Activated naive CD4-positive, alpha-beta T cell treated with anti-CD3 and anti-CD28 coated beads, Interleukin-2, amount 50 U/mL, for 72 hours (primary cell): ENCODE results near the gene ARHGAP40. TPM values are rescaled to one million over a fixed set of nuclear protein-coding genes. Genes with fewer than 3 reads are reported as not detected.
"Not testable (repeated sequence)": the region's sequence is repeated elsewhere in the genome, so short reads cannot be mapped to it uniquely, and the experiment has no call there.

ENCODE experiments used
- ATAC-seq, 2 donors: fragments of 150-1000 bp; cut with Tn5 transposase; 2 replicates each; pipeline ENCODE4 v1.10.0; 2021; ENCODE audit warnings: mild to moderate bottlenecking in 2 of 2, moderate library complexity in 2 of 2
- DNase-seq, 2 donors: peaks; one replicate each; pipeline ENCODE4 v3.0.0; 2021 to 2022; ENCODE audit warnings: low spot score in 2 of 2
- H3K27ac Mint-ChIP-seq, 2 donors: one replicate each; pipeline ENCODE4 v1.8.0; 2022; ENCODE audit warnings: mild to moderate bottlenecking in 2 of 2, mixed read lengths in 2 of 2
- H3K36me3 Mint-ChIP-seq, 2 donors: one replicate each; pipeline ENCODE4 v1.8.0; 2022; ENCODE audit warnings: mixed read lengths in 2 of 2
- H3K9me3 Mint-ChIP-seq, 2 donors: one replicate each; pipeline ENCODE4 v1.8.0; 2022; ENCODE audit warnings: mixed read lengths in 2 of 2
- total RNA-seq, 2 donors: library from RNA; stranded (reverse); gene quantifications; one replicate each; pipeline ENCODE4 v1.2.3, GENCODE V29; 2022

The ARHGAP40 gene
- total RNA-seq, 2 donors from 2014 or later: not detected

- Mint-ChIP-seq H3K27ac (no peak overlapping the region), H3K9me3 (no peaks in the 10 kb centered on the region), H3K36me3 (no peaks in the 10 kb centered on the region)
- DNase-seq (no peak), ATAC-seq (no peak)
These were observed 18.3 kb upstream of the ARHGAP40 start for GRCh38 chr20:38583306-38583705.

DNA sequence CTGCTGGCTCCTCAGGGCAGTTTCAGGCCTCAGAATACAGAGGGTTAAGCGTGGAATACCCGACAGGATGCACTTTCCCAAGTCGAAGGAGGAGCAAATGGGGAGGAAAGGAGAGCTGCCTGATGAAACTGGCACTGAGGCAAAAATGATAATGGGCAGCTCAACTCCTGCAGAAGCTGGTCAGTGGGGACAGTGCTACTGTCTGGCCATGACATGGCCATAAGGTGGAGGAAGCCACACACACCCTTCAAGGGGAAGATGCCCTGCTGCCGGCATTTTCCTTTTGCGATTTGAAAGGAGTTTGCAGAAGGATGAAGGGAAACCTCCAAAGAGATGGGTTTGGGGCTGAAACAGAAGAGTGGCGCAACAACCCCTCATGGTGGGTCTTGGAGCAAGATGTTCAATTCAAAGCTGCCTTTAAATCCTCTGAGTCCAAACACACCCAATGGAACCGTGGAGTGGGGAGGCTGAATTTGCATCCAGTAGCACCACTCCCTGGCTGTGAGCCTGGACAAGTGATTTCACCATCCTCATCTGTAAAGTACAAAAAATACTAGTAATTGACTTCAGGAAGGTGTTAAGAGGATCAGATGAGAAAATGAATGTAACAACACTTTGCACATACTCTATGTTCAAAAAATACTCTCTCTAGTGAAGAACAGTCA is 17.4 kb upstream of the ARHGAP40 start:
- DNase-seq (no peak), ATAC-seq (no peak)
- Mint-ChIP-seq H3K9me3 (no peaks in the 10 kb centered on the region), H3K36me3 (no peaks in the 10 kb centered on the region), H3K27ac (no peak overlapping the region)

DNA sequence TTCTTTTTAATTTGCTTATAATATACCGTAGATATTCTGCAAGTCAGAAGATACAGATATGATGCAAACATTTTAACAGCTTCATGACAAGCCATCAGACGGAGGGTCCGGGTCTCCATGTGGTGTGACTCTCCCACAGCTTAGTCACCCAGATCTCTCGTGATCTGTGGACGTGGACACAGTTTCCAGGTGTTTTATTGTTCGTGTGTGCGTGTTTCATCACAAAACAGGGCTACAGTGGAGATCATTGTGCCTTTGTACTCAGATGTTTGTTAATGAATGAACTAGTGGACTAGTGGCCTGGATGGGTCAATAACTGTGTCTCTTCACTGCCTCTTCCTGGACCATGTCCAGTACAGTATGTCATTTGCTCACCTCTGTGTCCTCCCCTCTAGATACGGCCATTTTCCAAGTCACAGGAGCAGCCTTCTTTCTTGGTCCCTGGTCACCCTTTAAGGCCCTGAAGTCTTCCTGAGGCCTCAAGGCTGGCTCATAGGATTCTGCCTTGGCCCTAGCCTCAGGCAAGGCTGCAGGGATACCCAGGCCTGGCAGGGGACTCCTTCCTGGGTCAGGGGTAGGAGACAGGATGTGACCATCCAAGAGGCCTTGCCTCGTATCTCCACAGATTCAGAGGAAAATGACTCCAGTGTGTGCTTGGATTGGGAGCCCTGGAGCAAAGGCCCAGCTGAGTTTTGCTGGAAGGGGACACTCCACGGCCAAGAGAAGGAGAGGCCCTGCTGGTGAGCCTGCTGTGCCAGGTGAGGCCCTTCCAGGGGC is 16.0 kb upstream of the ARHGAP40 start:
- no peaks in the 10 kb centered on the region for H3K9me3 Mint-ChIP-seq
- DNase-seq: no peak
- no peaks in the 10 kb centered on the region for H3K36me3 Mint-ChIP-seq
- H3K27ac Mint-ChIP-seq: no peak overlapping the region
- ATAC-seq: no peak

DNA sequence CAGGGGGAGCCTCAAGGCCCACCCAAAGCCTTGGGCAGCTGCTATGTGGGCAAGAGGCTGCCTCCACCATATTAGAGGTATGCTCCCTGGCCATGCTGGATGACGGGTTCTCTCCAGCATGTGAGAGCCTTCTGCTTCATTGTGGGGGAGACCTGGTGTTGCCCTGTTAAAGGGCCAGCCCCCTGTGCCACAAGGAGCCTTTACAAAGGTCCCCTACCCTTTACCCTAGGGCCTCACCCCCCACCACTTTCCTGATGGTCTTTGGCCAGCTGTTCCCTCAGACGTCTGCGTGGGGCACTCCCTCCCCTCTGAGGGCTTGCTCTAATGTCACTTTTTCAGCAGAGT is 15.5 kb upstream of the ARHGAP40 start:
- ATAC-seq (no peak), DNase-seq (no peak)
- Mint-ChIP-seq H3K36me3 (no peaks in the 10 kb centered on the region), H3K9me3 (no peaks in the 10 kb centered on the region), H3K27ac (no peak overlapping the region)

DNA sequence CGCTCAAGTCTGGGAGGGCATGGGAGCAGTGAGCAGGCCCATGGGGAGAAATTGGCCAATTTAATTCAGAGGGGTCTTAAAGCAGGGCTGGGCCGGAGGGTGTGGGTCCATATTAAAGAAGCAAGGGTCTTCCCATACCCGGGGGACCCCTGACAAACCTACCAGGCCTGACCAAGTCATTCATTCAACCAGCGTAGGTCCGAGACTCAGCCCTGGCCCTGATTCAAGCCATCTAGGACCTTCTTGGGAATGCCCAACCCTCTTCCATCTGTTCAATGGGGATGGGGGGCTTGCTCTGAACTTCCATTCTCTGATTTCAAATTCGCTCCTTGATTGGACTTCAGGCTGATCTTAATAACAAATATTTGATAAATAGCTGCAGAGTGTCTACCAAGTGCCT is 13.3 kb upstream of the ARHGAP40 start:
- H3K27ac Mint-ChIP-seq: no peak overlapping the region
- ATAC-seq (no peak), DNase-seq (no peak)
- H3K9me3 Mint-ChIP-seq: no peaks in the 10 kb centered on the region
- H3K36me3 Mint-ChIP-seq: no peaks in the 10 kb centered on the region

- H3K9me3 Mint-ChIP-seq: no peaks in the 10 kb centered on the region
- no peak for ATAC-seq
- no peaks in the 10 kb centered on the region for H3K36me3 Mint-ChIP-seq
- no peak for DNase-seq
- no peak overlapping the region for H3K27ac Mint-ChIP-seq
These were observed 12.3 kb upstream of the ARHGAP40 start for GRCh38 chr20:38589351-38589750.

DNA sequence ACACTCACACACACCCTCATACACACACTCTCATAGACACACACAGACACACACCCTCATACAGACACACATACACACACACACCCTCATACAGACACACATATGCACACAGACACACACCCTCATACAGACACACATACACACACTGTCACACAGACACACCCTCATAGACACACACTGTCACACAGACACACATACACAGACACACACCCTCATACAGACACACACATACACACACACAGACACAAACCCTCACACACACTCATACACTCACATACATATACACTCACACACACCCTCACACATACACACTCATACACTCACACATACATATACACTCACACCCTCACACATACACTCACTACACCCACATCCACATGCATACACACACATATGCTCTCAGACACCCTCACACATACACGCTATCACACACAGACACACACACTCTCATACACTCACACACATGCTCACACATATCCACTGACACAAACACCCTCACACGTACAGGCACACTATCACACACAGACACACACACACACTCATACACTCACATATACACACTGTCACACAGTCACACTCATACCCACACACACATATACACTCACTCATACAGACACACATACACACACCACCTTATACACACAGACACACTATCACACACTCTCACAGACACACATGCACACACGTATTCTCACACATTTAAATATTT is 11.5 kb upstream of the ARHGAP40 start:
- no peak for DNase-seq

GRCh38 chr20:38590676-38591473 is 10.7 kb upstream of the ARHGAP40 start:
- DNase-seq: no peak
- H3K27ac Mint-ChIP-seq: no peak overlapping the region
- no peak for ATAC-seq
- no peaks in the 10 kb centered on the region for H3K36me3 Mint-ChIP-seq
- H3K9me3 Mint-ChIP-seq: no peaks in the 10 kb centered on the region

More for the DNA sequence above, 11.5 kb upstream of the ARHGAP40 start:
- ATAC-seq: no peak
- Mint-ChIP-seq H3K27ac (no peak overlapping the region), H3K36me3 (no peaks in the 10 kb centered on the region), H3K9me3 (no peaks in the 10 kb centered on the region)

- H3K9me3 Mint-ChIP-seq: no peaks in the 10 kb centered on the region
- no peak for DNase-seq
- no peak for ATAC-seq
- no peaks in the 10 kb centered on the region for H3K36me3 Mint-ChIP-seq
- H3K27ac Mint-ChIP-seq: no peak overlapping the region
These were observed 9.9 kb upstream of the ARHGAP40 start for GRCh38 chr20:38591474-38592410.

DNA sequence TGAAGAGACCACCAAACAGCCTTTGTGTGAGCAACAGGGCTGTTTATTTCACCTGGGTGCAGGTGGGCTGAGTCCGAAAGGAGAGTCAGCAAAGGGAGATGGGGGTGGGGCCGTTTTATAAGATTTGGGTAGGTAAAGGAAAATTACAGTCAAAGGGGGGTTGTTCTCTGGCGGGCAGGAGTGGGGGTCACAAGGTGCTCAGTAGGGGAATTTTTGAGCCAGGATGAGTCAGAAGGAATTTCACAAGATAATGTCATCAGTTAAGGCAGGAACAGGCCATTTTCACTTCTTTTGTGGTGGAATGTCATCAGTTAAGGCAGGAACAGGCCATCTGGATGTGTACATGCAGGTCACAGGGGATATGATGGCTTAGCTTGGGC is 9.2 kb upstream of the ARHGAP40 start:
- not testable (repeated sequence) for H3K9me3 Mint-ChIP-seq, ATAC-seq, H3K27ac Mint-ChIP-seq, DNase-seq, H3K36me3 Mint-ChIP-seq

GRCh38 chr20:38594281-38594680 is 7.3 kb upstream of the ARHGAP40 start:
- H3K36me3 Mint-ChIP-seq, ATAC-seq, H3K9me3 Mint-ChIP-seq, DNase-seq, H3K27ac Mint-ChIP-seq: not testable (repeated sequence)

DNA sequence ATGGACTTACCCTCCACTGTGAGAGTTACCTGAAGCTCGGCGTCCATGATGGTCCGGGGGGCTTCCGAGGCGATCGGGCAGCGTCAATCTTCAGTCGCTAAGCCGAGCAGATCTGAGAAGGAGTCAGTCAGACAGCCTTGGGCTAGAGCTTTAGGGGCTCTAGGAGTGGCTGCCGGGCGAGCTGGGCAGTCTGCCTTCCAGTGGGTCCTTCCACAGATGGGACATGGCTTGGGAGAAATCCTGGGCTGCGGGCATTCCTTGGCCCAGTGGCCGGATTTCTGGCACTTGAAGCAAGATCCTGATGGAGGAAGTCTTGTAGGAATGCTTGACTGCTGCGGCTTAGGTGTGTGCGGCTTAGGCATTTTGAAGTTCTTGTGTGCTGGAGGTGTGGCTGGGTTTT is 5.7 kb upstream of the ARHGAP40 start:
- not testable (repeated sequence) for H3K27ac Mint-ChIP-seq, H3K36me3 Mint-ChIP-seq, H3K9me3 Mint-ChIP-seq, DNase-seq, ATAC-seq

DNA sequence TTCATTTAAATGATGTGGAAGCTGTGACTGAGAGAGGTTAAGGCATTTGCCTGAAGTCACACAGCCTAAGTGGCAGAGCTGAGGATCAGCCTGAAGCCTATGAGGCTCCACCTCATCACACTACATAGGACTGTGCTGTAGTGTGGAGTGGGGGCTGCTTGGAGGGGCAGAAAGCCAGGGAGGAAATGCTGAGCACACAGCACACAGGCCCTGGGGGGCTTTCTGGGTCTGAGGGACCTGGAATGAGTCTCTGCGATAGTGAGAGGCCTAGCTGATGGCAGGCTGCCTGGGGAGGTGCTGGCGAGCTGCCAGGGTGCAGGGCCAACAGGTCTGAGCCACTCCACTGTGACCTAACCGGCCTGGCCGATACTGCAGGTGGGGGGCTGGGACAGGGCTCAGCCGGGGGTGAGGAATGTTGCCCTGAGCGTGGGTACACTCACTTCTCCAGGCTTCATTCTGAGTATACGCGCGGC is 2.2 kb upstream of the ARHGAP40 start:
- Mint-ChIP-seq H3K27ac (no peak overlapping the region), H3K36me3 (no peaks in the 10 kb centered on the region), H3K9me3 (no peaks in the 10 kb centered on the region)
- no peak for DNase-seq
- ATAC-seq: no peak

GRCh38 chr20:38600057-38600456 is 1.6 kb upstream of the ARHGAP40 start:
- no peaks in the 10 kb centered on the region for H3K9me3 Mint-ChIP-seq
- H3K27ac Mint-ChIP-seq: no peak overlapping the region
- H3K36me3 Mint-ChIP-seq: no peaks in the 10 kb centered on the region
- no peak for DNase-seq
- no peak for ATAC-seq

DNA sequence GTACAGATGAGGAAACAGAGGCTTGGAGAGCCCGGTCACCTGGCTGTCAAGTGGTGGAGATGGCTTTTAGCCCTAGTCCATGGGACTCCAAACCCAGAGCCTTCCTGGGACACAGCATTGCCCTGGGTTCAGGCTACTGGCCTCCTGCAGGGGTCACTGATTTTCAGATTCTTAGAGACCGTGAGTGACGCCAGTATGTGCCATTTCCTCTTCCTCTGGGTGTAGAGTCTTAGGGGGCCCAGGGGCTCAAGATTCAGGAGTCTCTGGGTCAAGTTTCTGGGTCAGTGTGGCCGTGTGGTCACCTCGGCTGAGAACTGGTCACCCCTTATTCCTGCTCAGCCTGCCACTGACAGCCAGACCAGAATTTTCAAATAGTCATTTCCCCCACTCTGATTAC is 574 bp downstream of the ARHGAP40 start:
- no peak overlapping the region for H3K27ac Mint-ChIP-seq
- no peaks in the 10 kb centered on the region for H3K36me3 Mint-ChIP-seq
- no peaks in the 10 kb centered on the region for H3K9me3 Mint-ChIP-seq
- ATAC-seq (no peak), DNase-seq (no peak)

DNA sequence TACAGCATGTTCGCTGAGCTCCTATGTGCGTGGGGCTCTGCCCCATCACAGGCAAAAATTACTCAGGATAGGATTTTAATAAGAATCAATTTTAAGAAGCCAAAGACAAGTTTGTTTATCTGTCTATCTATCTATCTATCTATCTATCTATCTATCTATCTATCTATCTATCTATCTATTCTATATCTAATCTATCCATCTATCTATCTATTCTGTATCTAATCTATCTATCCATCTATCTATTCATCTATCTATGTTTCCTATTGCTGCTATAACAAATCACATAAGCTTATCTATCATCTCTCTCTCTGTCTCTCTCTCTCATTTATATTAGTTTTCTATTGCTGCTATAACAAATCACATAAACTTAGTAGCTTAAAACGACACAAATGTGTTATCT is 1.7 kb downstream of the ARHGAP40 start:
- no peak for DNase-seq
- Mint-ChIP-seq H3K9me3 (no peaks in the 10 kb centered on the region), H3K27ac (no peak overlapping the region), H3K36me3 (no peaks in the 10 kb centered on the region)
- ATAC-seq: no peak
